Measurements from ENCODE around the gene EPHB4. TPM values are rescaled to one million over a fixed set of nuclear protein-coding genes. Genes with fewer than 3 reads are reported as not detected.
A peak's percentile ranks its signal among the peaks of the same experiment; 100 is the strongest.

EPHB4 gene
- total and polyA plus RNA-seq, 2 experiments from 2014 or later, result 23.3 to 164 TPM

- Histone ChIP-seq H4K20me1 (replicated peaks; ENCODE audit: insufficient read depth) (no peaks in the 10 kb centered on the region), H2AFZ (no peak overlapping the region), H3K27me3 (ENCODE audit: insufficient read depth) (no peaks in the 10 kb centered on the region), H3K4me1 (ENCODE audit: insufficient read depth) (peaks cover 18% of the 10 kb centered on the region), H3K27ac (ENCODE audit: low read depth) (no peak overlapping the region), H3K4me2 (no peak overlapping the region), H3K4me3 (no peak overlapping the region), H3K79me2 (replicated peaks; ENCODE audit: insufficient read depth) (peaks cover 26% of the 10 kb centered on the region), H3K36me3 (ENCODE audit: insufficient read depth) (no peaks in the 10 kb centered on the region), H3K9me2 (ENCODE audit: insufficient read depth) (no peaks in the 10 kb centered on the region), H3F3A (replicated peaks; ENCODE audit: low read depth) (peaks cover 15% of the 10 kb centered on the region)
- Mint-ChIP-seq H3K4me1 (peaks cover 23% of the 10 kb centered on the region), H3K9me3 (peaks cover 2% of the 10 kb centered on the region; the same call in 1 of the 3 replicates), H3K36me3 (ENCODE audit: low read depth) (peaks cover 9% of the 10 kb centered on the region), H3K27me3 (ENCODE audit: insufficient read depth, low read depth, poor library complexity) (peaks cover 27% of the 10 kb centered on the region), H3K27ac (no peak overlapping the region; the same call in 1 of the 2 replicates), H3K4me3 (no peak overlapping the region)
- DNase-seq (ENCODE audit: low spot score), result no peak
- TF ChIP-seq EZH2 (IDR thresholded peaks at IDR 0.05; ENCODE audit: low read depth, unreplicated experiment), result no peak
- no peak for TF ChIP-seq EZH2phosphoT487 (IDR thresholded peaks at IDR 0.05; ENCODE audit: unreplicated experiment)
- no peak for TF ChIP-seq ZNF331 (CRISPR knock-in tag; IDR thresholded peaks at IDR 0.05; ENCODE audit: low read depth)
- TF ChIP-seq NANOG (IDR thresholded peaks at IDR 0.05; ENCODE audit: borderline replicate concordance), result no peak
- no peak for TF ChIP-seq ZNF462 (CRISPR knock-in tag; IDR thresholded peaks at IDR 0.05)
- no peak for ATAC-seq
Observed at GRCh38 chr7:100832281-100832633, 4.9 kb upstream of the EPHB4 start.

- peaks cover 10% of the 10 kb centered on the region for H3K4me1 ChIP-seq (ENCODE audit: insufficient read depth)
- Mint-ChIP-seq H3K4me1 (peaks cover 19% of the 10 kb centered on the region), H3K27ac (no peak overlapping the region), H3K36me3 (ENCODE audit: low read depth) (peaks cover 16% of the 10 kb centered on the region), H3K9me3 (peaks cover 2% of the 10 kb centered on the region; the same call in 1 of the 3 replicates), H3K27me3 (ENCODE audit: insufficient read depth, low read depth, poor library complexity) (peaks cover 24% of the 10 kb centered on the region), H3K4me3 (no peak overlapping the region)
- H3F3A ChIP-seq (replicated peaks; ENCODE audit: low read depth), result peaks cover 8% of the 10 kb centered on the region
- no peak overlapping the region for H3K4me3 ChIP-seq
- H3K36me3 ChIP-seq (ENCODE audit: insufficient read depth), result no peaks in the 10 kb centered on the region
- H3K4me2 ChIP-seq, result no peak overlapping the region
- no peak overlapping the region for H2AFZ ChIP-seq
- peak overlapping the region; percentile 23; the same call in 1 of the 2 replicates for H3K27ac ChIP-seq (ENCODE audit: low read depth)
- ATAC-seq (no peak), DNase-seq (ENCODE audit: low spot score) (no peak)
- H3K79me2 ChIP-seq (replicated peaks; ENCODE audit: insufficient read depth), result peaks cover 42% of the 10 kb centered on the region
- no peaks in the 10 kb centered on the region for H3K9me2 ChIP-seq (ENCODE audit: insufficient read depth)
- TF ChIP-seq POLR2AphosphoS5 (IDR thresholded peaks at IDR 0.05; ENCODE audit: low read depth), result no peak
- no peak for TF ChIP-seq EZH2 (IDR thresholded peaks at IDR 0.05; ENCODE audit: low read depth, unreplicated experiment)
- no peak for TF ChIP-seq NANOG (IDR thresholded peaks at IDR 0.05; ENCODE audit: borderline replicate concordance)
- H3K27me3 ChIP-seq (ENCODE audit: insufficient read depth), result no peaks in the 10 kb centered on the region
- peaks cover 10% of the 10 kb centered on the region for H4K20me1 ChIP-seq (replicated peaks; ENCODE audit: insufficient read depth)
Observed at GRCh38 chr7:100830396-100830795, 3.1 kb upstream of the EPHB4 start.

Data from GM23338 (cell line).